Activated naive CD4-positive, alpha-beta T cell treated with anti-CD3 and anti-CD28 coated beads for 36 hours (primary cell): ENCODE data around the gene SND1. TPM values are rescaled to one million over a fixed set of nuclear protein-coding genes. Genes with fewer than 3 reads are reported as not detected.

Experiments
- CTCF ChIA-PET: fragments of 350-600 bp; sonication (Branson Sonifier 250); formaldehyde crosslinking; loops from one replicate; lab custom pipeline; 2021; ENCODE audit warnings: antibody characterized with exemption; lab: Charles Lee
- DNase-seq: peaks from one replicate; pipeline ENCODE4 v3.0.0-alpha.2; 2020
- H3K27ac Mint-ChIP-seq: one replicate; pipeline ENCODE4 v1.8.0; 2021; ENCODE audit warnings: mild to moderate bottlenecking, mixed read lengths
- H3K27me3 Mint-ChIP-seq: one replicate; pipeline ENCODE4 v1.8.0; 2021; ENCODE audit warnings: low read depth, mixed read lengths
- H3K36me3 Mint-ChIP-seq: one replicate; pipeline ENCODE4 v1.8.0; 2021; ENCODE audit warnings: low read depth, mixed read lengths
- H3K4me1 Mint-ChIP-seq: one replicate; pipeline ENCODE4 v1.8.0; 2021; ENCODE audit warnings: low read depth, mixed read lengths
- H3K4me3 Mint-ChIP-seq: one replicate; pipeline ENCODE4 v1.8.0; 2021; ENCODE audit warnings: mild to moderate bottlenecking, moderate library complexity, mixed read lengths
- H3K9me3 Mint-ChIP-seq: one replicate; pipeline ENCODE4 v1.8.0; 2021; ENCODE audit warnings: mixed read lengths
- intact Hi-C: fragments of 100-400 bp; cut with micrococcal nuclease; formaldehyde crosslinking; loops from one replicate; pipeline ENCODE4 v1.15.1; 2023
- total RNA-seq, 2 experiments: library from RNA; stranded (reverse); gene quantifications; one replicate each; pipeline ENCODE4 v1.2.3, GENCODE V29; 2021

Gene SND1
- total RNA-seq, 2 experiments from 2014 or later: 184 to 211 TPM

- no peak for DNase-seq
- CTCF ChIA-PET: interaction anchor here (0.6 kb wide), 1 partner anchor 9 kb away, joined by 3 read pairs; no protein-coding TSS in a partner anchor
- no peak overlapping the region for H3K4me3 Mint-ChIP-seq
- H3K36me3 Mint-ChIP-seq: peaks cover 40% of the 10 kb centered on the region
- H3K4me1 Mint-ChIP-seq: peaks cover 12% of the 10 kb centered on the region
- H3K9me3 Mint-ChIP-seq: no peaks in the 10 kb centered on the region
- H3K27me3 Mint-ChIP-seq: no peaks in the 10 kb centered on the region
- no peak overlapping the region for H3K27ac Mint-ChIP-seq
- intact Hi-C loops: no loop called here
Observed at GRCh38 chr7:127886248-127886647, 234.3 kb downstream of the SND1 start.

- Mint-ChIP-seq H3K36me3 (peaks cover 48% of the 10 kb centered on the region), H3K9me3 (no peaks in the 10 kb centered on the region), H3K27me3 (no peaks in the 10 kb centered on the region), H3K27ac (no peak overlapping the region), H3K4me3 (no peak overlapping the region), H3K4me1 (peaks cover 9% of the 10 kb centered on the region)
- intact Hi-C loops: no loop called here
- CTCF ChIA-PET: no interaction called here
- no peak for DNase-seq
Observed at GRCh38 chr7:127887096-127887495, 235.1 kb downstream of the SND1 start.

- Mint-ChIP-seq H3K9me3 (no peaks in the 10 kb centered on the region), H3K27ac (no peak overlapping the region), H3K36me3 (peaks cover 50% of the 10 kb centered on the region), H3K27me3 (no peaks in the 10 kb centered on the region), H3K4me1 (peaks cover 9% of the 10 kb centered on the region), H3K4me3 (no peak overlapping the region)
- no peak for DNase-seq
- CTCF ChIA-PET: no interaction called here
- intact Hi-C loops: no loop called here
Observed at GRCh38 chr7:127887631-127888030, 235.6 kb downstream of the SND1 start.

- CTCF ChIA-PET: no interaction called here
- intact Hi-C loops: no loop called here
Observed at GRCh38 chr7:127888411-127888810, 236.4 kb downstream of the SND1 start.

GRCh38 chr7:127888825-127889224 lies 236.8 kb downstream of the SND1 start:
- H3K27ac Mint-ChIP-seq: no peak overlapping the region
- H3K27me3 Mint-ChIP-seq: no peaks in the 10 kb centered on the region
- intact Hi-C loops: no loop called here
- peaks cover 12% of the 10 kb centered on the region for H3K4me1 Mint-ChIP-seq
- H3K36me3 Mint-ChIP-seq: peaks cover 50% of the 10 kb centered on the region
- CTCF ChIA-PET: no interaction called here
- no peak overlapping the region for H3K4me3 Mint-ChIP-seq
- H3K9me3 Mint-ChIP-seq: no peaks in the 10 kb centered on the region
- no peak for DNase-seq

More at GRCh38 chr7:127888411-127888810, 236.4 kb downstream of the SND1 start:
- no peaks in the 10 kb centered on the region for H3K9me3 Mint-ChIP-seq
- peaks cover 12% of the 10 kb centered on the region for H3K4me1 Mint-ChIP-seq
- H3K4me3 Mint-ChIP-seq: no peak overlapping the region
- no peak for DNase-seq
- H3K27me3 Mint-ChIP-seq: no peaks in the 10 kb centered on the region
- peaks cover 52% of the 10 kb centered on the region for H3K36me3 Mint-ChIP-seq
- H3K27ac Mint-ChIP-seq: no peak overlapping the region

- H3K4me3 Mint-ChIP-seq: no peak overlapping the region
- intact Hi-C loops: no loop called here
- peaks cover 12% of the 10 kb centered on the region for H3K4me1 Mint-ChIP-seq
- no peaks in the 10 kb centered on the region for H3K27me3 Mint-ChIP-seq
- DNase-seq: no peak
- H3K36me3 Mint-ChIP-seq: peaks cover 50% of the 10 kb centered on the region
- CTCF ChIA-PET: no interaction called here
- no peaks in the 10 kb centered on the region for H3K9me3 Mint-ChIP-seq
- H3K27ac Mint-ChIP-seq: no peak overlapping the region
Observed at GRCh38 chr7:127889677-127890076, 237.7 kb downstream of the SND1 start.

GRCh38 chr7:127890726-127891125 lies 238.7 kb downstream of the SND1 start:
- DNase-seq: no peak
- Mint-ChIP-seq H3K4me3 (no peak overlapping the region), H3K27me3 (no peaks in the 10 kb centered on the region), H3K4me1 (peaks cover 12% of the 10 kb centered on the region), H3K9me3 (no peaks in the 10 kb centered on the region), H3K36me3 (peaks cover 49% of the 10 kb centered on the region), H3K27ac (no peak overlapping the region)
- CTCF ChIA-PET: no interaction called here
- intact Hi-C loops: no loop called here

GRCh38 chr7:127891144-127891543 lies 239.2 kb downstream of the SND1 start:
- CTCF ChIA-PET: no interaction called here
- H3K36me3 Mint-ChIP-seq: peaks cover 49% of the 10 kb centered on the region
- H3K27me3 Mint-ChIP-seq: no peaks in the 10 kb centered on the region
- no peak overlapping the region for H3K27ac Mint-ChIP-seq
- peaks cover 12% of the 10 kb centered on the region for H3K4me1 Mint-ChIP-seq
- DNase-seq: no peak
- intact Hi-C loops: no loop called here
- H3K4me3 Mint-ChIP-seq: no peak overlapping the region
- no peaks in the 10 kb centered on the region for H3K9me3 Mint-ChIP-seq

GRCh38 chr7:127891854-127892438 lies 240.0 kb downstream of the SND1 start:
- CTCF ChIA-PET: interaction anchor here (2.1 kb wide), 1 partner anchor 13 kb away, joined by 6 read pairs; no protein-coding TSS in a partner anchor
- Mint-ChIP-seq H3K27me3 (no peaks in the 10 kb centered on the region), H3K4me3 (no peak overlapping the region), H3K9me3 (no peaks in the 10 kb centered on the region), H3K27ac (no peak overlapping the region), H3K36me3 (peaks cover 45% of the 10 kb centered on the region), H3K4me1 (peaks cover 12% of the 10 kb centered on the region)
- intact Hi-C loops: no loop called here
- DNase-seq: no peak

GRCh38 chr7:127892488-127893314 lies 240.7 kb downstream of the SND1 start:
- Mint-ChIP-seq H3K4me1 (peaks cover 12% of the 10 kb centered on the region), H3K27ac (no peak overlapping the region), H3K27me3 (no peaks in the 10 kb centered on the region), H3K4me3 (no peak overlapping the region), H3K9me3 (no peaks in the 10 kb centered on the region), H3K36me3 (peaks cover 40% of the 10 kb centered on the region)
- CTCF ChIA-PET: interaction anchor here (2.1 kb wide), 1 partner anchor 12 kb away, joined by 6 read pairs; no protein-coding TSS in a partner anchor
- intact Hi-C loops: no loop called here
- no peak for DNase-seq

- Mint-ChIP-seq H3K4me1 (peaks cover 12% of the 10 kb centered on the region), H3K4me3 (no peak overlapping the region), H3K27me3 (no peaks in the 10 kb centered on the region), H3K36me3 (peaks cover 33% of the 10 kb centered on the region), H3K9me3 (no peaks in the 10 kb centered on the region), H3K27ac (no peak overlapping the region)
- intact Hi-C loops: no loop called here
- no peak for DNase-seq
- CTCF ChIA-PET: interaction anchor here (2.1 kb wide), 1 partner anchor 12 kb away, joined by 6 read pairs; no protein-coding TSS in a partner anchor
Observed at GRCh38 chr7:127893547-127893946, 241.6 kb downstream of the SND1 start.

GRCh38 chr7:127894588-127894987 lies 242.6 kb downstream of the SND1 start:
- Mint-ChIP-seq H3K36me3 (peaks cover 29% of the 10 kb centered on the region), H3K4me1 (peaks cover 12% of the 10 kb centered on the region), H3K4me3 (no peak overlapping the region), H3K27ac (no peak overlapping the region), H3K9me3 (no peaks in the 10 kb centered on the region), H3K27me3 (no peaks in the 10 kb centered on the region)
- CTCF ChIA-PET: interaction anchor here (0.6 kb wide), 1 partner anchor 152 kb away, joined by 5 read pairs; no protein-coding TSS in a partner anchor
- intact Hi-C loops: no loop called here
- DNase-seq: no peak
